Peyer's patch (tissue), 4 donors: ENCODE data around the gene PFKP. TPM values are rescaled to one million over a fixed set of nuclear protein-coding genes. Genes with fewer than 3 reads are reported as not detected.

ENCODE experiments used
- DNase-seq, 3 donors: peaks; one replicate each; pipeline ENCODE4 v3.0.0-alpha.2; 2017 to 2019
- H3K27ac ChIP-seq, 4 donors: fragments of 200-600 bp; sonication (generic); one replicate each; pipeline ENCODE4 v1.5.1; 2016 to 2019
- H3K27me3 ChIP-seq, 2 donors: fragments of 200-600 bp; sonication (generic); one replicate each; pipeline ENCODE4 v1.5.1; 2019
- H3K36me3 ChIP-seq, 3 donors: fragments of 200-600 bp; sonication (generic); one replicate each; pipeline ENCODE4 v1.5.1; 2016 to 2019
- H3K4me1 ChIP-seq, 4 donors: fragments of 200-600 bp; sonication (generic); one replicate each; pipeline ENCODE4 v1.5.1; 2016 to 2019
- H3K4me3 ChIP-seq, 4 donors: fragments of 200-600 bp; sonication (generic); 1 replicate in 3 of 4; 2 replicates in 1 of 4; pipeline ENCODE4 v1.5.1; 2016 to 2019; ENCODE audit warnings: mild to moderate bottlenecking in 1 of 4
- H3K9me3 ChIP-seq, 4 donors: fragments of 200-600 bp; sonication (generic); one replicate each; pipeline ENCODE4 v1.5.1; 2016 to 2019; ENCODE audit warnings: mild to moderate bottlenecking in 1 of 4
- CTCF ChIP-seq, 6 experiments: fragments of 450-650 bp in 4 of 6; fragments of 200-600 bp in 2 of 6; sonication (generic) in 1 of 6; IDR thresholded peaks; one replicate each; pipeline ENCODE4 v1.5.1; 2017 to 2019; ENCODE audit warnings: antibody characterized with exemption in 6 of 6, mild to moderate bottlenecking in 3 of 6, moderate library complexity in 1 of 6
- POLR2A ChIP-seq, 2 donors: fragments of 450-650 bp; IDR thresholded peaks; one replicate each; pipeline ENCODE4 v1.5.1; 2017; ENCODE audit warnings: antibody characterized with exemption in 2 of 2, mild to moderate bottlenecking in 2 of 2, moderate library complexity in 2 of 2
- total RNA-seq, 4 donors: library from RNA; depleted of rRNA; stranded (reverse); fragments of >200 nt; gene quantifications; one replicate each; pipeline ENCODE4 v1.1.0, GENCODE V29; 2016

PFKP gene
- total RNA-seq, 4 donors from 2014 or later, result 79.0 to 130 (median 87.9) TPM

GRCh38 chr10:3116508-3117100, 49.3 kb downstream of the PFKP start:
- Histone ChIP-seq H3K27me3 (no peaks in the 10 kb centered on the region), H3K4me3 (no peak overlapping the region), H3K27ac (no peak overlapping the region), H3K9me3 (no peaks in the 10 kb centered on the region), H3K4me1 (no peaks in the 10 kb centered on the region), H3K36me3 (peaks cover 0 to 79% (median 0%) of the 10 kb centered on the region in 3 donors)
- no peak for DNase-seq
- TF ChIP-seq CTCF (IDR thresholded peaks at IDR 0.05), result no peak
- TF ChIP-seq POLR2A (IDR thresholded peaks at IDR 0.05), result no peak

- Histone ChIP-seq H3K27ac (no peak overlapping the region), H3K36me3 (peaks cover 0 to 78% (median 0%) of the 10 kb centered on the region in 3 donors)
These were observed 50.1 kb downstream of the PFKP start for GRCh38 chr10:3117486-3117885.

GRCh38 chr10:3118641-3119091, 51.3 kb downstream of the PFKP start:
- no peak overlapping the region for H3K4me3 ChIP-seq
- DNase-seq, result no peak
- H3K4me1 ChIP-seq, result no peaks in the 10 kb centered on the region
- no peak for TF ChIP-seq CTCF (IDR thresholded peaks at IDR 0.05)
- no peak for TF ChIP-seq POLR2A (IDR thresholded peaks at IDR 0.05)
- no peaks in the 10 kb centered on the region for H3K27me3 ChIP-seq
- H3K36me3 ChIP-seq, result peaks cover 0 to 78% (median 0%) of the 10 kb centered on the region in 3 donors
- H3K27ac ChIP-seq, result no peak overlapping the region
- no peaks in the 10 kb centered on the region for H3K9me3 ChIP-seq

More at GRCh38 chr10:3117486-3117885, 50.1 kb downstream of the PFKP start:
- Histone ChIP-seq H3K4me1 (no peaks in the 10 kb centered on the region), H3K9me3 (no peaks in the 10 kb centered on the region), H3K4me3 (no peak overlapping the region), H3K27me3 (no peaks in the 10 kb centered on the region)
- no peak for DNase-seq
- TF ChIP-seq POLR2A (IDR thresholded peaks at IDR 0.05) (no peak), CTCF (IDR thresholded peaks at IDR 0.05) (no peak)

GRCh38 chr10:3119796-3120459, 52.6 kb downstream of the PFKP start:
- no peak overlapping the region for H3K4me3 ChIP-seq
- no peak overlapping the region for H3K27ac ChIP-seq
- no peak for TF ChIP-seq POLR2A (IDR thresholded peaks at IDR 0.05)
- TF ChIP-seq CTCF (IDR thresholded peaks at IDR 0.05), result no peak
- no peaks in the 10 kb centered on the region for H3K27me3 ChIP-seq
- no peaks in the 10 kb centered on the region for H3K4me1 ChIP-seq
- peaks cover 0 to 75% (median 0%) of the 10 kb centered on the region in 3 donors for H3K36me3 ChIP-seq
- H3K9me3 ChIP-seq, result no peaks in the 10 kb centered on the region
- no peak for DNase-seq

- DNase-seq, result no peak
- no peak overlapping the region for H3K4me3 ChIP-seq
- no peaks in the 10 kb centered on the region for H3K4me1 ChIP-seq
- no peak overlapping the region for H3K27ac ChIP-seq
- no peaks in the 10 kb centered on the region for H3K27me3 ChIP-seq
- peaks cover 0 to 72% (median 0%) of the 10 kb centered on the region in 3 donors for H3K36me3 ChIP-seq
- H3K9me3 ChIP-seq, result no peaks in the 10 kb centered on the region
- no peak for TF ChIP-seq POLR2A (IDR thresholded peaks at IDR 0.05)
- TF ChIP-seq CTCF (IDR thresholded peaks at IDR 0.05), result no peak
These were observed 54.7 kb downstream of the PFKP start for GRCh38 chr10:3122034-3122433.
